COR-L47 (cell line): ENCODE results near the gene GMEB2.
"Not testable (repeated sequence)": the region's sequence is repeated elsewhere in the genome, so short reads cannot be mapped to it uniquely, and the experiment has no call there.

Experiments
- DNase-seq: peaks from one replicate; lab custom pipeline; 2025; lab: John Stamatoyannopoulos, UW

GMEB2 gene

GRCh38 chr20:63612276-63612931, 14.5 kb downstream of the GMEB2 start:
- no peak for DNase-seq

DNA sequence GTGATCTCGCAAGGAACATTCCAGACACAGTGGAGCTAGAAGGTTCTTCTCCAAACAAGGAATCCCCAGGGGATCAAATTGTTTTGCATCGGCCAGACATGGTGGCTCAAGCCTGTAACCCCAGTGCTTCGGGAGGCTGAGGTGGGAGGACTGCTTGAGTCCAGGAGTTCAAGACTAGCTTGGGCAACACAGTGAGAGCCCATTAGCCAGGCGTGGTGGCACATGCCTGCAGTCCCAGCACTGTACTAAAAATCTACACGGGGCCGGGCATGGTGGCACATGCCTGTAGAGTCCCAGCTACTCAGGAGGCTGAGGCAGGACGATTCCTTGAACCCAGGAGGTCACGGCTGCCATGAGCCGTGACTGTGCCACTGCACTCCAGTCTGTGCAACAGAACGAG, 15.3 kb downstream of the GMEB2 start:
- DNase-seq = no peak

DNA sequence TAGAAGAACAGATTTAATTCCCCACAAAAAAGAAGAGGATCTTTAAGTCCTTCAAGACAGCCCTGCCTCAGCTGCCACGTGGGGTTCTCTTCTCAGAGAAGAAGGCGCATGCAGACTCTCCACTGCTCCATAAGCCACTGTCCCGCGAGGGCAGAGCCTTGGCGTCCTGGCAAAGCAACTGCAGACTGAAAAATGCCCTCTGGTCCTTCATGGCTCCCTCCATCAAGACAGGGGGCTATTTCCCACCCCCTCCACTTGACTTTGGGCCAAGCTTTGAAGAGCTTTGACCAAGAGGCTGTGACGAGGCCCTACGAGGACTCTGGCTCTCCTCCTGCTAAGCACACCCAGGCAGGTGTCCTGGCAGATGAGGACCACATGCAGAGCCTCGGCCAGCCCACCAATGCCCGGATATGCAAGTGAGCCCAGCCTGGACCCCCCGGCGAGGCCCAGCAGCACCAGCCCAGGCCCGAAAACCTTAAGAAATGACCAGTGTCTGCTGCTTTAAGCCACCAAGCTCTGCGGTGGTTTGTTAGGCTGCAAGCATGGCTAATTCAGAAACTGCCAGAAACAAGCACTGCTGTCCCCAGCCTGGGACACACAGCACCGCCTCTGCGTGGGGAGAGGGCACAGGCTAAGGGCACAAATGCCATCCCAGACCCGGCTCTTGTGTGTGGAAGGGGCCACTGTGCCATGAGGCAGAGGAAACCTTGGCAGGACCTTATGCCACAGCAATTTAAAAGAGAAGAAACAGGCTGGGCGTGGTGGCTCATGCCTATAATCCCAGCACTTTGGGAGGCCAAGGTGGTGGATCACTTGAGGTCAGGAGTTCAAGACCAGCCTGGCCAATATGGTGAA, 16.1 kb downstream of the GMEB2 start:
- DNase-seq = no peak

GRCh38 chr20:63606686-63607085, 20.2 kb downstream of the GMEB2 start:
- DNase-seq = no peak

DNA sequence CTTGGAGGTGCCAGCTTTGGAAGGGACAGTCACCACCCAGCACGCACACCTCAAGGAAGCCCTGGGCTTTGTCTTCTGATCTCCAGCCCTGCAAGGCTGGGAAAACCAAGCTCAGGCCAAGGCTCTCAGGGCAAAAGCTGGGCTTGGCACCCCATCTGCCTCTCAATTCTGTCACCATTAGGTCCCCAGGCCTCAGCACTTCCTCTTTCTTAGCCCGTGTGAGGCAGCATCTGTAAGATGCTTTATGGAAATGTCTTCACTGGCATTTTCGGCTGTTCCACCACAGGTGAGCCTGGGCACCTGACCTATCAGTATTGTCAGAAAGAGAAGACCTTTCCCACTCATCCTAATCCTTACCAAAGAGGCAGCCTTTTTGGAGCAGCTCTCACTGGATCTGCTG, 24.6 kb downstream of the GMEB2 start:
- no peak for DNase-seq

DNA sequence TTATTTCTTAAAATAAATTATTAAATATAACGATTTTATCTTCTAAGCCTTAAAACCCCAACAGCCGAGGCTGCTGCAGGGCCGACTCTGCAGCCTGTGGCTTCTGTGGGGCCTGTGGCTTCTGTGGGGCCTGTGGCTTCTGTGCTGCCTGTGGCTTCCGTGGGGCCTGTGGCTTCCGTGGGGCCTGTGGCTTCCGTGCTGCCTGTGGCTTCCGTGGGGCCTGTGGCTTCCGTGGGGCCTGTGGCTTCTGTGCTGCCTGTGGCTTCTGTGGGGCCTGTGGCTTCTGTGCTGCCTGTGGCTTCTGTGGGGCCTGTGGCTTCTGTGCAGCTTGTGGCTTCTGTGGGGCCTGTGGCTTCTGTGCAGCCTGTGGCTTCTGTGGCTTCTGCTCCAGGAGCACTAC, 25.2 kb downstream of the GMEB2 start:
- not testable (repeated sequence) for DNase-seq

DNA sequence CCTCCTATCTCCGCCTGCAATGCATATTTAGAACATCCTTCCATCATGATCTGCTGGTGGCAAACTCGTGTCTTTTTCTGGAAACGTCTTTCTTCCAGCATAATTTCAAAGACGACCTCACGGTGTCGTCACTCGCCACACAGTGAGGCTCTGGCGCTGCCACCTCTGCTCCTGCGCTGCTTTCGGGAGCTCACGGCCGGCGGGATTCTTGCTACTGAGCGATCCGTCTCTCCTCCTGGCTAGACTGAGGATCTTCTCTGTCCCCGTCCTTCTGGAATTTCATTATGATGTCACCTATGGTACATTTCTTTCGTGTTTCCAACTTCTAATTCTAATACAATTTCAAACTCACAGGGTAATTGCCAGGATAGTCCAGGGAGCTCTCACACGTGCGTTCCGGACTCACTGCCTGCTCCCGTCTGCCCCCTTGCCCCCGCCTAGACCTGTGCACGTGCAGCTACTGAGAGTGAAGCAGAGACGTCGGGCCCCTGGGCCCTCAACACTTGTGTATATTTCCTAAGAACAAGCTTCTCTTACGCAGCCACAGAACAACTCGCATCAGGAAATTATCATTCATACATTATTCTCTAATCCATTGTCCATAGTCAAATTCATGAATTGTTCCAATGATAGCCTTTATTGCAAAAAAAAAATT, 27.4 kb downstream of the GMEB2 start:
- DNase-seq = no peak

DNA sequence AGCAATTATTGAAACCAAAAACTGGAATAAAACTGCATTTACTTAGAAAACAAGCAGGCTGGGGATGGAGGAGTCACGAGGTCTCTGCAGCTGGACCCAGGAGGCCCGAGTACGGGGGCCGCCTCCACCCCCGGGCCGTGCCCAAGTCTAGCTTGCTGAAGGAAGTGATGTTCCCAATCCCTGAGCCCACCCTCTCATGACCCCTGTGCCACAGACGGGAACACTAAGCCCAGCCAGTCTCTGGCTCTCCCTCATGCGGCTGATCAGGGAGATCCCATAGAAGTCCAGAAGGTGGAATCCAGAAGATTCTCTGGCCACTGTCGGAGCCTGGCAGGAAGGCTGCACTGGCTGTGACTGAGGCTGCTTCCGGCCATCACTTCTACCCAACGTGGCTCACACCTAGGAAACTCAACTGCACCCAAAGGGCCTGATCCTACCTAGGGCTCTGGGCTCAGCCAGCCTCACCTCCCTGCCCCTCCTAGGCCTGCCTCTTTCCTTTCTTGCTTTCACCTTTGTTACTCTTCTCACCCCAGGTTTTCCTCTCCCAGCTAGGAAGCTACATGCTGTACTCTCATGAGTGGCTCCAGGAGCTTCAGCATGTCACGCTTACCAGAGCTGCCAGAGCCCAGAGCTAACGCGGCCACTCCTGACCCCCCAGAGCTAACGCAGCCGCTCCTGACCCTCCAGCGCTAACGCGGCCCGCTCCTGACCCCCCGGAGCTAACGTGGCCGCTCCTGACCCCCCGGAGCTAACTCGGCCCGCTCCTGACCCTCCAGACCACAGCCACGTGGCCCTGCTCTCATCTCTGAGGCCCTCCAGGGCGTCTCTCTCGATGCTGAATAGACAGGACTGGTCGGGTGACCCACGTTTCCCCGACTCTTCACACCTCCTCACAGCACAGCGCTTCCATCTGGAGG, 28.2 kb downstream of the GMEB2 start:
- DNase-seq = no peak

DNA sequence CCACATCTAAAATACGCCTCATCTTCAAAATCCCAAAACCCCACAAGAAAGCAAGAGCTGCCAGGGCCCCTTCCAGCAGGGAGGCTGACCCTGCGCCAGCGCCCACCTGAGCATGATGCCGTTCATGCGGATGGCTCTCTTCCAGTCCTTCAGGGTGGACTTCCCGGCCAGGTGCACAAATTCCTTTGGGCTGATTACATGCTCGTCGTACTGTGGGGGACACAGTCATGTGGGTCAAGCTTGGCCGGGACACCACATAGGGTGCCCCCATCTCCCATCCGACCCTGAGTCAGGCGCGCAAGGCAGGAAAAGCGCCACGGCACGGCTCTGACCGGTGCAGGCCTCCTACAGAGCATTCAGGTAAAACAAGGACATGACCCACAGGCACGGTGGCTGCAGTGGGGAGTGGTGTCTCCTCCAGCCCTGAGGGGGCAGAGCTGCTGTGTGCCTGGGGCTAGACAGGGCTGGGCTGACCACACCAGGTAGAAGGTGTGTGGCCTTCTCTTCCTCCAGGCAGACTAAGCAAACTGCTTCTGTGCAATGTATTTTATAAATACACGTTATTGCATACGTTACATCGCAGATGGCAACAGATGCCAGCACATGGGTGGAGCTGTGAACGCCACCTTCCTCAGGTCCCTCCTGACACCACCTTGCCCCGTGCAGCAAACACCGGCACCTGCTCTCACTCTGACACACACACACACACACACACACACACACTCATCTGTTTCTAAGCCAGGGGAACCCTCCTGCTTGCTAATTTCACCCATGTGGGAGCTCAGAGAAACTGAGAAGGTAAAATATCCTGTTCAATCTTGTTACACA, 29.0 kb downstream of the GMEB2 start:
- DNase-seq = no peak

- DNase-seq = no peak
Observed at GRCh38 chr20:63596423-63596822, 30.5 kb downstream of the GMEB2 start.

- no peak for DNase-seq
Observed at GRCh38 chr20:63595416-63596127, 31.3 kb downstream of the GMEB2 start.

- DNase-seq = no peak
Observed at GRCh38 chr20:63594043-63594561, 32.8 kb downstream of the GMEB2 start.

DNA sequence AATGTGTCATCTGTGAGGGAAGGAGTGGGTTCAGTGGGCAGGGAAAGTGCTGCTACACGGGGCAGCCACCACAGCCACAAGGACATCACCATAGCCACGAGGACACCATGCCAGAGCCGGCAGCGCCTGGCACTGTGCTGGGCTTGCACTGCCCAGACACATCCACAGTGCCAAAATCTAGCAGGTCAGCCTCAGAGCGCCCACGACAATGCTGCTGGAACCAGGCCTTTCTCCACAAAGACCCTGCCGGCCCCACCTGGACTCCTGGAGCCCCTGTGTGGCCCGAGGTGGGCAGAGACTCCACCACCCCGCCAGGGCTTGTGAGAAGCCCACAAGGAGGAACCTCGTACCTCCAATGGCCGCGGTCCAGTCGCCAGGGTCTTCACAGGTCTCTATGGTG, 34.2 kb downstream of the GMEB2 start:
- DNase-seq = no peak

DNA sequence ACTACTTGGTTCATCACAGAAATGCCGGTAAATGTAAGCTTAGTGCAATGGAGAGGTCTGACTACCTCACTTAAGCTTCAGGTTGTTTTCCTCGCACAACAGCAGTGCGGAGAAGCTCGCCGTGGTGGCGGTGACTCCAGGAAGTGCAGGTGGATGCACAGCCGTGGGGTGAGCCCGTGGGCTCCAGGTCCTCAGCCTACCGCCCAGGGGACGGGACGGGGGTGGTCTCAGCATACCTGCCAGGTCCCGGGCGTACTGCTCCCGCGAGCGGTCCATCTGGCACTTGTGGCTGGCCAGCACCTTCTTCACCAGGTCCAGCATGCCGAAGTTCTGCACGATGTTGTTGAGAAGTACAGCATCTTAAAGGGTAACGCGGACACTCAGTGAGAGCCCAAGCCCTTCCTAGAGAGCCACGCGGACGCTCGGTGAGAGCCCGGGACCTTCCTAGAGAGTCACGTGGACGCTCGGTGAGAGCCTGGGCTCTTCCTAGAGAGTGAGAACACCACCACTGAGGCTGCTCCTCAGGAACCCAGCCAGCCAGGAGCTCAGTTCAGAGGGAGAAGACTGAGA, 35.0 kb downstream of the GMEB2 start:
- no peak for DNase-seq

DNA sequence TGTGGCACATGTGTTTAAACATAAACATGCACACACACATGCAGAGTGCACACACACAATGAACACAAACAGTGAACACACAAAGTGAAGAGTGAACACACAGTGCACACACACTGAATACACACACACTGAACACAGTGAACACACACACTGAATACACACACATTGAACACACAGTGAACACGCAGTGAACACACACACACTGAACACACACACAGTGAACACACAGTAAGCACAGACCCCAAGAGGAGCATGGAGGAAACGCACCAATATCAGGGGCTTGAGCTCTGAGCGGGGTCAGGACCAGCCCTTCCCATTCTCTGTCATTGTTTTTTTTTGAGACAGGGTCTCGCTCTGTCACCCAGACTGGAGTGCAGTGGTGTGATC, 35.8 kb downstream of the GMEB2 start:
- no peak for DNase-seq

DNA sequence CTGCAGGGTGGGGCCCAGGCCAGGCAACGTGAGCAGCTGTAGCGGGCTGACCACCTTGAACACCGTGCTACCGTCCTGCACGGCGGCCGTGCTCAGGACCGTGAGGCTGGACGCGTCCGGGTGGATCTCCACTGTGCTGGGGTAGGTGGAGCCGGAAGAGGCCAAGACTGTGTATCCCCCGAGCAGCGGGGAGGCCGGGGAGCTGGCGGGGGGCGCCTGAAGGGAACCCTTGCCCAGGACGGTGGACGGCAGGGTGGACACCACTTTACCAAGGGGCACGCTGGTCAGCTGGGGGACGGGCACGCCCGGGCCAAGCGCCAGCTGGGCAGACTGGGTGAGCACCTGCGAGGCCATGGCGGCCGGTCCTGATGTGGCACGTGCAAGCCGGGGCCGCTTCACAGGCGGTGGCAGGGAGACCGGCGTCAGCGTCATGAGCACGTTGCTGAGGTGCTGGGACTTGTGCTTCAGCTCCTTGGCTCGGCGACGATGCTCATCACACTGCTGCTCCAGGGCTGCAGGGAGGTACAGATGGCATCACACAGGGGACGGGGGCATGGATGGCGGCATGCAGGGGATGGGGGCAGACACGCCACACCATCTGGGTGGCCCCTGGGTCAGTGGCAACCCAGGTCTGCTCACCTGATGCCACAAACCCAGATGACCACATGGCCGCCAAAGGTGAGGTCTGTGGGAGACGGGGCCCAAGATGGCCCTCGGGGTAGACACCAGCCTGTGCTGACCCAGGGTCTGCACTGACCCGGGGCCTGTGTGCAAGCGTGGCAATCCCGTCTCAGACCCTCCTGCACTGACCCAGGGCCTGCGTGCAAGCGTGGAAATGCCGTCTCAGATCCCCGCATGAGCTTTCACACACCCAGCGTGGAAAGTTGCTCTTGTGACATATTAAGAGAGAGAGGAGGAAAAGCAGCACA, 36.4 kb downstream of the GMEB2 start:
- no peak for DNase-seq

DNA sequence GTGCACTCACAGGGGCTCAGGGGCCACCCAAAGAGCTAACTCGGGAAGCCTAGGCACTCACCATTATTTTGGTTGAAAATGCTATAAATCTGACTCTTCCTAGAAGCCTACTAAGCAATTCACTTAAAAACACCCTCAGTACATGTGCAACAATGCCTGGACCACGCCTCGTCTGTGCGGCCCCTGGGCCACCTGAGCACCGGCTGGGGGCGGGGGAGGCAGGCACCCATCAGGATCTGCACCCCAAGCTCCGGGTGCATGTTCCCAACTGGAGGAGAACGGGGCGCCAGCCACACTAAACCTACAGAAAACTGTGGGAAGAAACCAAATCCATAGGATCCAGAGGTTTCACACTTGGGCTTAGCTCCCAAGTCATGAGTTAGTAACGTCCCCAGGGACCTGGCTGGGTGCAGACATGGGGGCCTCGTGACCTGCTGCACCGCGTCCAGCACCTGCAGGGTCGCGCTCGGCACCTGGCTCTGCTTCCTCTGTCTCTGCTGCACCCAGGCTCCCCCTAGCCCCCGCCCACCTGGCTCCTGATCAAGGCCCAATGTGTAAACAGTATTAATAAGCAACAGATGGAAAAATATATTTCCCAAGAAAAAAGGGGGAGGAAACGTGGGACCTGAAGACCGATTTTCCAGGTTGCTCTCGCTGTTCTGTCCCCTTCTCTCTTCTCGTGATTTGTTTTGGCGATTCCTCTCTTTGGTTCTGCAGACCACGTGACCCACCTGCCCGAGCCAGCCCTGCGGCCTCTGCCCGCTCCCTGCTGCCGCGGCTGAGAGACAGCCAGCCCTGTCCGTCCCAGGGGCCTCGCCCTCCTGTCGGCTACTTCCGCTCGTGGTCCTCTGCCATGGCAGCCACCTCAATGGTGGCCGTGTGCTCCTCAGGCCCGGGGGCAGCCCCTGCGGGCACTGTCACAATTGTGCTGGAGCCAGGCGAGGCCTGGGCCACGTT, 37.4 kb downstream of the GMEB2 start:
- no peak for DNase-seq

DNA sequence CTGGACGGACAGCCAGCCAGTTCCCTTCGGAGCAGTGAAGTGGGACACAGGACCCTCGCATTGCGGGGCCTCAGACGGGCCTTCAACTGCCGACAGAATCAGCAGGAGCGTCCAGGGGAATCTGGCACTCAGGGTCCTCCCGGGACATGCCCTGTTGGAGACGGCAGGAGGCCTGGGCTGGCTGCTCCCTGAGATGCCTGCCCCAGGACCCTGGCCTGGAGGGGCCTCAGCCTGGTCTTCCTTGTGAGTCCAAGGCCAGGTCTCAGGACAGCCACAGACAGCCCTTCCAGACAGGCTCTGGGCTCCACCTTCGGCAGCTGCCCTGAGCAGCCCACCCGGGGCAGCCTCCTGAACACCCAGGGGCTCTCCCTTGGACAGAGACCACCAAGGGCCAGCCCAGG, 38.3 kb downstream of the GMEB2 start:
- no peak for DNase-seq
